ENCODE data around the gene KIF19. TPM values are rescaled to one million over a fixed set of nuclear protein-coding genes. Genes with fewer than 3 reads are reported as not detected.

KIF19 gene
- polyA plus RNA-seq, 2 of the 4 experiments (the other 2 are of a cell fraction), result not detected

- no peak for FAIRE-seq
- H3K27ac ChIP-seq, result no peak overlapping the region
- CTCF ChIA-PET, result interaction anchor here (0.8 to 25.8 kb wide), 7 partner anchors 10 to 261 kb away, joined by 3 to 674 read pairs (median 4); partner anchors contain the start of genes BTBD17 and GPR142
- TF ChIP-seq GATA3 (IDR thresholded peaks at IDR 0.05; ENCODE audit: borderline replicate concordance) (no peak), CEBPB (IDR thresholded peaks at IDR 0.05) (0 out of 4 replicates have a peak, but pooled peaks of 1 of the 2 experiments have one; percentile 8), MAX (IDR thresholded peaks at IDR 0.05) (no peak), JUN (IDR thresholded peaks at IDR 0.05) (no peak)
- ATAC-seq, result no peak
- POLR2A ChIA-PET, result no interaction called here
- DNase-seq (ENCODE audit: low read depth in 1 of 2, low spot score in 1 of 2), result no peak
- no peak overlapping the region for H3K4me2 ChIP-seq
- H3K9me3 ChIP-seq, result no peaks in the 10 kb centered on the region
- H3K4me3 ChIP-seq, result no peak overlapping the region
- H3K4me1 ChIP-seq, result peaks cover 14% of the 10 kb centered on the region
- WGBS (ENCODE audit: missing lambda C conversion rate), result 70% methylated on average over 5 of the region's 5 CpGs
Observed at GRCh38 chr17:74383141-74383540, 57.1 kb downstream of the KIF19 start.

GRCh38 chr17:74385201-74385600 lies 59.2 kb downstream of the KIF19 start:
- ATAC-seq, result no peak
- ChIA-PET POLR2A (no interaction called here), CTCF (interaction anchor here (0.6 to 2.9 kb wide), 5 partner anchors 10 to 109 kb away, joined by 3 to 13 read pairs (median 7); no protein-coding TSS in a partner anchor)
- no peak overlapping the region for H3K4me3 ChIP-seq
- FAIRE-seq, result no peak
- H3K27ac ChIP-seq, result no peak overlapping the region
- H3K4me1 ChIP-seq, result peaks cover 6% of the 10 kb centered on the region
- H3K9me3 ChIP-seq, result no peaks in the 10 kb centered on the region
- no peak overlapping the region for H3K4me2 ChIP-seq
- 67% methylated on average over 3 of the region's 3 CpGs for WGBS (ENCODE audit: missing lambda C conversion rate)
- DNase-seq (ENCODE audit: low read depth in 1 of 2, low spot score in 1 of 2), result no peak
- no peak for TF ChIP-seq NPAS2 (CRISPR knock-in tag; IDR thresholded peaks at IDR 0.05; ENCODE audit: borderline replicate concordance)
- no peak for TF ChIP-seq PBX3 (IDR thresholded peaks at IDR 0.05)
- TF ChIP-seq MAFK (IDR thresholded peaks at IDR 0.05; ENCODE audit: partially characterized antibody), result no peak
- no peak for TF ChIP-seq RAD21 (conservative IDR thresholded peaks at IDR 0.05 in 1 of 2, IDR thresholded peaks at IDR 0.05 in 1 of 2)
- TF ChIP-seq NFE2L2 (conservative IDR thresholded peaks at IDR 0.05; ENCODE audit: low read length), result no peak
- TF ChIP-seq RCOR1 (IDR thresholded peaks at IDR 0.05; ENCODE audit: low read depth, low read length), result no peak
- TF ChIP-seq CEBPB (IDR thresholded peaks at IDR 0.05), result no peak

- H3K4me1 ChIP-seq, result no peaks in the 10 kb centered on the region
- 74% methylated on average over 8 of the region's 8 CpGs for WGBS (ENCODE audit: missing lambda C conversion rate)
- no peaks in the 10 kb centered on the region for H3K9me3 ChIP-seq
- no peak for ATAC-seq
- H3K27ac ChIP-seq, result no peak overlapping the region
- H3K4me2 ChIP-seq, result no peak overlapping the region
- FAIRE-seq, result no peak
- ChIA-PET POLR2A (no interaction called here), CTCF (interaction anchor here (0.7 to 2.9 kb wide), 3 partner anchors 9 to 522 kb away, joined by 3 to 7 read pairs (median 3); no protein-coding TSS in a partner anchor)
- no peak for DNase-seq (ENCODE audit: low read depth in 1 of 2, low spot score in 1 of 2)
- TF ChIP-seq HEYL (CRISPR knock-in tag; IDR thresholded peaks at IDR 0.05) (no peak), ZC3H11A (IDR thresholded peaks at IDR 0.05) (no peak), EHMT2 (IDR thresholded peaks at IDR 0.05; ENCODE audit: low read depth) (no peak), SREBF2 (IDR thresholded peaks at IDR 0.05) (no peak)
- H3K4me3 ChIP-seq, result no peak overlapping the region
Observed at GRCh38 chr17:74386386-74386785, 60.4 kb downstream of the KIF19 start.

- DNase-seq (ENCODE audit: low read depth in 1 of 2, low spot score in 1 of 2) (no peak), FAIRE-seq (no peak), ATAC-seq (peak in 1 of 2 experiments; percentile 34; a peak in 1 of 6 replicates)
- POLR2A ChIA-PET, result no interaction called here
- TF ChIP-seq CEBPB (IDR thresholded peaks at IDR 0.05) (no peak), SREBF2 (IDR thresholded peaks at IDR 0.05) (no peak), KDM1A (IDR thresholded peaks at IDR 0.05; ENCODE audit: low read depth) (no peak), HOXB13 (CRISPR knock-in tag; IDR thresholded peaks at IDR 0.05; ENCODE audit: low read depth) (no peak), FOSB (CRISPR knock-in tag; IDR thresholded peaks at IDR 0.05) (no peak), HOXA7 (CRISPR knock-in tag; IDR thresholded peaks at IDR 0.05) (no peak), JUN (IDR thresholded peaks at IDR 0.05) (no peak)
- CTCF ChIA-PET, result interaction anchor here (1.2 to 2.9 kb wide), 4 partner anchors 8 to 51 kb away, joined by 4 to 27 read pairs (median 6); no protein-coding TSS in a partner anchor
- Histone ChIP-seq H3K9me3 (no peaks in the 10 kb centered on the region), H3K4me3 (no peak overlapping the region), H3K4me1 (no peaks in the 10 kb centered on the region), H3K4me2 (no peak overlapping the region), H3K27ac (no peak overlapping the region)
- 78% methylated on average over 17 of the region's 17 CpGs for WGBS (ENCODE audit: missing lambda C conversion rate)
Observed at GRCh38 chr17:74387365-74388218, 61.6 kb downstream of the KIF19 start.

Data from A549 (cell line).